Measurements from ENCODE around the gene SHCBP1L.

- no peak for TF ChIP-seq CTCF (IDR thresholded peaks at IDR 0.05)
- TF ChIP-seq POLR2A (IDR thresholded peaks at IDR 0.05), result no peak
- TF ChIP-seq POLR2AphosphoS5 (IDR thresholded peaks at IDR 0.05), result no peak
These were observed 55.3 kb downstream of the SHCBP1L start for GRCh38 chr1:182897696-182898095.

All from breast epithelium (tissue), 3 donors.